Activated naive CD8-positive, alpha-beta T cell (primary cell): ENCODE results near the gene GABRE.

Experiments
- H3K27ac Mint-ChIP-seq: one replicate; pipeline ENCODE4 v1.8.0; 2021; ENCODE audit warnings: mixed read lengths
- H3K27me3 Mint-ChIP-seq: one replicate; pipeline ENCODE4 v1.8.0; 2021; ENCODE audit warnings: mixed read lengths
- H3K36me3 Mint-ChIP-seq: one replicate; pipeline ENCODE4 v1.8.0; 2021; ENCODE audit warnings: mixed read lengths
- H3K4me1 Mint-ChIP-seq: one replicate; pipeline ENCODE4 v1.8.0; 2021; ENCODE audit warnings: low read depth, mixed read lengths
- H3K4me3 Mint-ChIP-seq: one replicate; pipeline ENCODE4 v1.8.0; 2021; ENCODE audit warnings: mild to moderate bottlenecking, mixed read lengths
- H3K9me3 Mint-ChIP-seq: one replicate; pipeline ENCODE4 v1.8.0; 2021; ENCODE audit warnings: low read depth, mixed read lengths

GABRE gene

DNA sequence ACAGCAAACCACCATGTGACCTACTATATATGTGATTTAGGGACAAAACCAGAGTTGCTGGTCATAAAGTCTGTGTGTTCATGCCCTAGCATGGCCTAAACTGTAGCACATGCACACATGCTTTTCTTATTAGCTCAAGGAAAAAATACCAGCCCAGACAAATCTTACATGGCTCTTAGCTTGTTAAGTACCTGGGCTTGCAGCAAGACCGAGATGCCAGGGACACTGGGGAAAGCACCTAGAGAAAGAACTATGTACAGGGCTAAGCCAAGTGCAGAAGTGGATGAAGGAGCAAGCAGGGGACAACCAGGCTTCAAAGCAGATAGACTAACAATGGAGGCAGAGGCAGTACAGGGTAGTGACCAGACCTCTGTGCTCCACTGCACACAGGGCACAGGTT lies 3.4 kb upstream of the GABRE start:
- Mint-ChIP-seq H3K9me3 (no peaks in the 10 kb centered on the region), H3K27ac (no peak overlapping the region), H3K27me3 (peaks cover 11% of the 10 kb centered on the region), H3K4me1 (no peaks in the 10 kb centered on the region), H3K36me3 (no peaks in the 10 kb centered on the region), H3K4me3 (no peak overlapping the region)

GRCh38 chrX:151977009-151977408 lies 2.5 kb upstream of the GABRE start:
- Mint-ChIP-seq H3K9me3 (no peaks in the 10 kb centered on the region), H3K27me3 (peaks cover 12% of the 10 kb centered on the region), H3K4me3 (no peak overlapping the region), H3K36me3 (no peaks in the 10 kb centered on the region), H3K27ac (no peak overlapping the region), H3K4me1 (no peaks in the 10 kb centered on the region)

DNA sequence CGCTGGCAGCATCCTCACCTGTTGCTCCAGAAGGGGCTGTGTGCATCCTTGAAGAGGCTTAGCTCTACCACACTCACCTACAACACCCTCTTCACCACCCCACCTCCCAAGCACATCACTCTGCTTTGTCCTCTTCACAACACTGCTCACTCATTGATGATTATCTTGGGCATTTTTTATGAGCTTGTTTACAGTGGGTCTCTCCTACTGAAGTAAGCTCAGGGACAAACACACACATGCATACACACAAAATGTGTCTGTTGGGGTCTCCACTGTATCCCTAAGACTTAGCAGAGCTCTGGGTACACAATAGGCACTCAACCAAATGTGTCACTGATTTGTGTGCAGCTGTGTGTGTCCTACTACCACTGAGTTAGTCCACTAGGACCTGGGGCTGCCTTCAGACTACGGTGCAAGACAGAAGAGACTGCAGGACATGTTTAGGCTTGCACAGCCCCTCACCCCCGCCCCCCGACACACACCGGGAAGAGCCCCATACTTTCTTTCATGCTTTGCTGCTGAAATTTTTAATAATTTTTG lies 1.3 kb upstream of the GABRE start:
- Mint-ChIP-seq H3K9me3 (no peaks in the 10 kb centered on the region), H3K27me3 (peaks cover 12% of the 10 kb centered on the region)

DNA sequence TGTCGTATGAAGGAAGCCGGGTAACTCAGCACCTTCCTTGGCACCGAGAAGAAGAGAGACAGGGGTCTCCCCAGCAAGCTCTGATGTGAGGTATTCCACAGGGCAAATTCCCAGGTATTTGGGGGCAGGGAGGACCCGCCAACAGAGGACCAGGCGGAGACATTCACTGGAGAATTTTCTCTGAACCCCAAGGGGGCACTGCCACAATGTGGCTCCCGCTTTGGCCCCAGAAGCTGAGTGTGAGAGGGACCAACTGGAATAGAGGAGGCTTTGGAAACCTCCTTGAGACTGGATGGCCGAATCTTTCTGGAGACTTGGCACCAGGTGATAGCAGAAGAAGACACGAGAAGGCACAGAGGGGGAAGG lies 735 bp upstream of the GABRE start:
- Mint-ChIP-seq H3K36me3 (no peaks in the 10 kb centered on the region), H3K27me3 (peaks cover 12% of the 10 kb centered on the region), H3K4me1 (no peaks in the 10 kb centered on the region), H3K4me3 (no peak overlapping the region), H3K27ac (no peak overlapping the region), H3K9me3 (no peaks in the 10 kb centered on the region)

More for the DNA sequence above, 1.3 kb upstream of the GABRE start:
- no peak overlapping the region for H3K27ac Mint-ChIP-seq
- no peaks in the 10 kb centered on the region for H3K36me3 Mint-ChIP-seq
- peak overlapping the region; percentile 10 for H3K4me3 Mint-ChIP-seq
- no peaks in the 10 kb centered on the region for H3K4me1 Mint-ChIP-seq

GRCh38 chrX:151973851-151974335 lies 583 bp downstream of the GABRE start:
- Mint-ChIP-seq H3K4me3 (no peak overlapping the region), H3K4me1 (no peaks in the 10 kb centered on the region), H3K9me3 (no peaks in the 10 kb centered on the region), H3K36me3 (no peaks in the 10 kb centered on the region), H3K27ac (no peak overlapping the region), H3K27me3 (peaks cover 12% of the 10 kb centered on the region)

DNA sequence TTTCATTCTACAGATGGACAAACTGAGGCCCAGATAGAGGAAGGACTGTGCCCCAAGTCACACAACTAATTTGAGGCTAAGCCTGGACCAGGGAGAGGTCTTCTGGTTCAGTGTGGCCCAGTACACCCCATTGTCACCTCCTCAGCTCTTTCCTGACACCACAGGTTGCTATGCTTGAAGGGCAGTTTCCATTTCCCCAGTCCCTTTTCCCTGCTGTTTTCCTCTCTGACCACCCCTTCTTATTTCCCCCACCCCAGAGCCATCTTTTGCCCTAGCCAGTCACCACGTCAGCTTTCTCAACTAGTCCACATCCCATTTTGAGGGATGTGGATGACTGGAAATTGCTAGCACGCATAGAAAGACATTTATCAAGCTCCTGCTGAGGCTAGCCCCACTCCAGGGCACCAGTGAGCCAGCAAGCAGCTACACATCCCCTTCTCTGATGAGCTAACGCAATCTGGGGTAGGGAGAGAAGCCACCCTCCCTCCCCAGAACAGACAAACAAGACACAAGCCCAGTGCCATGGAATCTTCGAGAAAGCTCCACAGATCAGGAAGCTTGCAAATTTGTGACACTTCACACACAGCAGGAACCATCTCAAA lies 1.3 kb downstream of the GABRE start:
- no peak overlapping the region for H3K27ac Mint-ChIP-seq
- H3K4me3 Mint-ChIP-seq, result peak overlapping the region; percentile 23
- H3K27me3 Mint-ChIP-seq, result peaks cover 12% of the 10 kb centered on the region
- no peaks in the 10 kb centered on the region for H3K9me3 Mint-ChIP-seq
- no peaks in the 10 kb centered on the region for H3K36me3 Mint-ChIP-seq
- H3K4me1 Mint-ChIP-seq, result no peaks in the 10 kb centered on the region

GRCh38 chrX:151970661-151971060 lies 3.8 kb downstream of the GABRE start:
- no peak overlapping the region for H3K27ac Mint-ChIP-seq
- no peak overlapping the region for H3K4me3 Mint-ChIP-seq
- peaks cover 7% of the 10 kb centered on the region for H3K27me3 Mint-ChIP-seq
- no peaks in the 10 kb centered on the region for H3K9me3 Mint-ChIP-seq
- H3K4me1 Mint-ChIP-seq, result no peaks in the 10 kb centered on the region
- H3K36me3 Mint-ChIP-seq, result no peaks in the 10 kb centered on the region

DNA sequence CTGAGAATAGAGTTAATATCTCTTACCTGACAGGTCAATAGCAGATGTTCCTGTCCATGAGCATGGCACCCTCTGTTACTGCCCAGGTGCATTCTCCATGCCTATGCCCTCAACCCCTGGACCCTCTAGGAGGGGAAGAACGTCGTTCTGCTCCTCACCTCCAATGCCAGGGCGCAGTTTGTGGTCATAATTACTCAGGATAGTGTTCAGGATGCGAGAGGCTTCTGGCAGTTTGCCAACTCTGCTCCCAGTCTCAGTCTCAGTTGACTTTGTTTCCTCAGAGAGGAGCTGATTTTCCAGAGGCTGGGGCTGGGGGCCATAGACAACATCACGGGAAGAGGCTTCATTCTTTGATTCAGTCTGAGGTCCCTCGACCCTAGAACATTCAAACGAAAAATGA lies 4.4 kb downstream of the GABRE start:
- Mint-ChIP-seq H3K27me3 (peaks cover 6% of the 10 kb centered on the region), H3K4me1 (no peaks in the 10 kb centered on the region), H3K36me3 (no peaks in the 10 kb centered on the region), H3K4me3 (no peak overlapping the region), H3K9me3 (no peaks in the 10 kb centered on the region), H3K27ac (no peak overlapping the region)

DNA sequence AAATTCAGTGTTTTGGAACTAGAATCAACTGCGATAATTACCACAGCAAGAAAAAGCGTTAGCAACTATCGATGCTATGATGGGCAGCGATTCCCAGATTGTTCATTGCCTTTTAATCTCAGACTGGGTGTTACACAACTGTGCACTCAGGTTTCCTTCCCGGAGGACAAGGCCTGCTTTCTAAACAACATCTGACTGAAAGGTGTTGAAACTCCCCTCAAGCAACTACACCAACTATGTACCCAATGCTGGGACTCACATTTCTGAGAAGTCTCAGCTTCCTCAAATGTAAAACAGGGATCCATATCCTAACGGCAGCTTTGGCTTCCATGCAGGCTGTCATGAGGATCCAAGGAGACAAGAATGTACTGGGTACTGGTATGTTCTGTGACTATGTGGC lies 8.2 kb downstream of the GABRE start:
- no peaks in the 10 kb centered on the region for H3K4me1 Mint-ChIP-seq
- H3K27ac Mint-ChIP-seq, result no peak overlapping the region
- H3K4me3 Mint-ChIP-seq, result no peak overlapping the region
- no peaks in the 10 kb centered on the region for H3K36me3 Mint-ChIP-seq
- no peaks in the 10 kb centered on the region for H3K27me3 Mint-ChIP-seq
- H3K9me3 Mint-ChIP-seq, result no peaks in the 10 kb centered on the region

DNA sequence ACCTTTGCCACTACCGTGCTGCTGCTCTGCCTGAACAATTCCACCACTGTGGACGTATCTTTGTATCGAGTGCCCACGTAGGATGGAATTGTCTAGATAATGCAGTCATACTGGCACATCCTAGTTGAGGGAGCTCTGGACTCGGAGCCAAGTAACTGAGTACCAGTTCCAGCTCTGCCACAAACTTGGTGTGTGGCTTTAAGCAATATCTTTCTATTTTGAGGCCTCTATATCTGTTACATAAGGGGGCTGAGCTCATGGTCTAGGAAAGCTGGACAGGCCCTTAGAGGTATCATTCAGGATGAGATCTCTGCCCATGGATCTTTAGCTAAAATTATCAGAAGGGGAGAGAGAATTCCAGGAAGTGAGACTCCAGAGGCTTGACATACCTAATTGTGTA lies 12.4 kb downstream of the GABRE start:
- no peaks in the 10 kb centered on the region for H3K9me3 Mint-ChIP-seq

DNA sequence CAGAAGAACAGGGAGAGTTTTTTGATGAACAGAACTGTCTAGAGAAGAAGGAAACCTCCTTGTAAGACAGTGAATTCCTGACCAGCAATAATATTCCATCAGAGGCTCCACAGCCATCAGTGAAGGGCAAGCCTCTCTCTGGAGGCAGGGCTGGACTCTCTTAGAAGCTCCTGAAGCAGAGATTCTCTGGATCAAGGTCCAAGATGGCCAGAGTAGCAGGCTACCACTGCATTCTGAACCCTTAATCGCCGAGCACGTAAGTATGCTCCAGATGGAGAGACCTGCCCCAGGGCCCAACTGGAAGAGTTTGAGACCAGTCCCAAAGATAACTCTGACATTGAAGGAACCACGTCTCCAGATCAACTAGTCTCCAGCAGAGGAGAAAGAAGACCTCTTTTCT lies 16.4 kb downstream of the GABRE start:
- Mint-ChIP-seq H3K4me3 (no peak overlapping the region), H3K27me3 (no peaks in the 10 kb centered on the region), H3K9me3 (no peaks in the 10 kb centered on the region), H3K4me1 (no peaks in the 10 kb centered on the region), H3K27ac (no peak overlapping the region), H3K36me3 (no peaks in the 10 kb centered on the region)

More for the DNA sequence above, 12.4 kb downstream of the GABRE start:
- no peaks in the 10 kb centered on the region for H3K36me3 Mint-ChIP-seq
- no peak overlapping the region for H3K4me3 Mint-ChIP-seq
- H3K4me1 Mint-ChIP-seq, result no peaks in the 10 kb centered on the region
- no peaks in the 10 kb centered on the region for H3K27me3 Mint-ChIP-seq
- H3K27ac Mint-ChIP-seq, result no peak overlapping the region

GRCh38 chrX:151954730-151955129 lies 19.7 kb downstream of the GABRE start:
- Mint-ChIP-seq H3K4me1 (no peaks in the 10 kb centered on the region), H3K27me3 (no peaks in the 10 kb centered on the region), H3K4me3 (no peak overlapping the region), H3K36me3 (no peaks in the 10 kb centered on the region), H3K9me3 (no peaks in the 10 kb centered on the region), H3K27ac (no peak overlapping the region)

DNA sequence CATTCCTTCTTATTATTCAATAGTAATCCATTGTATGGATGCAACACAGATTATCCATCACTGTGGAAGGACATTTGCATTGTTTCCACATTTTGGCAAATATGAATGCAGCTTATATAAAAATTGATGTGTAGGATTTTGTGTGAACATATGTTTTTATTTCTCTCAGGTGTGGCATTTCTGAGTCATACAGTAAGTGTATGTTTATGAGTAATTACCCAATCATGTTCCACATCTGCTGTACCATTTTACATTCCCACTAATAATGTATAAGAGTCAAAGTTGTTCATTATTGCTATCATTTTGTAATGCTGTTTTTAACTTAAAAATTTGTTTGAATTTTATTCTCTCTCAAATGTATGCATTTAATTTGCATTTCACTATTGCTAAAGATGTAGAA lies 36.3 kb downstream of the GABRE start:
- Mint-ChIP-seq H3K27me3 (no peaks in the 10 kb centered on the region), H3K4me3 (no peak overlapping the region), H3K4me1 (no peaks in the 10 kb centered on the region)

GRCh38 chrX:151935358-151935757 lies 39.1 kb downstream of the GABRE start:
- H3K36me3 Mint-ChIP-seq, result no peaks in the 10 kb centered on the region
- no peak overlapping the region for H3K4me3 Mint-ChIP-seq
- no peaks in the 10 kb centered on the region for H3K4me1 Mint-ChIP-seq
- H3K27me3 Mint-ChIP-seq, result no peaks in the 10 kb centered on the region
- no peak overlapping the region for H3K27ac Mint-ChIP-seq
- H3K9me3 Mint-ChIP-seq, result no peaks in the 10 kb centered on the region

More for the DNA sequence above, 36.3 kb downstream of the GABRE start:
- H3K36me3 Mint-ChIP-seq, result no peaks in the 10 kb centered on the region
- H3K27ac Mint-ChIP-seq, result no peak overlapping the region
- no peaks in the 10 kb centered on the region for H3K9me3 Mint-ChIP-seq

DNA sequence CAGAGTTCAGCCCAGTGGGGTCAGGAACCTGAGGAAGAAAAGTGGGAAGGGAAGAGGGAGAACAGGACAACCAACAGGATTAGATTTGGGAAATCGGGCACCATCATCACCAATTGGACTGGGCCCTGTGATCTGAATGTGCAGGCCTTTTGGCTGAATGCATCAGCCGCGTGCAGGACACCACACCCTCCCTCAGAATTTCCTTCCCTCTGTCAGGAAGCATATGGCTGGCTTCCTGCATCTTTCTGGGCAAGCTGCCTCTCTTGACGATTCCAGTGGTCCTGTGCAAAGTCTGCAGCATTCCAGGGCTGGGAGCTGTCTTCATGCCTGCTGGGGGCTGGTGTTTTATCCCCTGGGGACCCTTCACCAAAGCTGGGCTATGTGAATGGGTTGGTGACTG lies 45.4 kb downstream of the GABRE start:
- no peak overlapping the region for H3K27ac Mint-ChIP-seq
- H3K9me3 Mint-ChIP-seq, result no peaks in the 10 kb centered on the region
- no peaks in the 10 kb centered on the region for H3K27me3 Mint-ChIP-seq
- H3K4me1 Mint-ChIP-seq, result no peaks in the 10 kb centered on the region
- no peaks in the 10 kb centered on the region for H3K36me3 Mint-ChIP-seq
- H3K4me3 Mint-ChIP-seq, result no peak overlapping the region

- Mint-ChIP-seq H3K4me3 (no peak overlapping the region), H3K36me3 (no peaks in the 10 kb centered on the region), H3K27ac (no peak overlapping the region), H3K9me3 (no peaks in the 10 kb centered on the region), H3K4me1 (no peaks in the 10 kb centered on the region), H3K27me3 (no peaks in the 10 kb centered on the region)
Observed at GRCh38 chrX:151923648-151924047, 50.8 kb downstream of the GABRE start.
